ENCODE results near the gene CCR6. TPM values are rescaled to one million over a fixed set of nuclear protein-coding genes. Genes with fewer than 3 reads are reported as not detected.

The CCR6 gene
- total and polyA plus RNA-seq, 2 of the 13 experiments (the other 11 are each of a cell fraction or from before 2014, with no cell fraction given), result 4.5 to 8.7 TPM

GRCh38 chr6:167130712-167131684 lies 8.1 kb downstream of the CCR6 start (continued):
- TF ChIP-seq CREBL2 (CRISPR knock-in tag; IDR thresholded peaks at IDR 0.05; ENCODE audit: borderline replicate concordance) (no peak; the same call in 1 of the 2 replicates), ZNF367 (CRISPR knock-in tag; IDR thresholded peaks at IDR 0.05; ENCODE audit: borderline replicate concordance) (no peak), ZNF652 (CRISPR knock-in tag; IDR thresholded peaks at IDR 0.05; ENCODE audit: borderline replicate concordance, low read depth) (peak; percentile 23; the same call in 1 of the 2 replicates), SMAD3 (CRISPR knock-in tag; IDR thresholded peaks at IDR 0.05) (peak; percentile 80), JUN (CRISPR knock-in tag; IDR thresholded peaks at IDR 0.05) (peak; percentile 80; the same call in 1 of the 2 replicates), FOSL1 (CRISPR knock-in tag; IDR thresholded peaks at IDR 0.05; ENCODE audit: borderline replicate concordance) (peak; percentile 90), MXD4 (CRISPR knock-in tag; IDR thresholded peaks at IDR 0.05) (no peak; the same call in 1 of the 2 replicates), NR2F6 (IDR thresholded peaks at IDR 0.05) (no peak; the same call in 1 of the 2 replicates), NR2F6 (CRISPR knock-in tag; IDR thresholded peaks at IDR 0.05) (peak; percentile 64), NPAS2 (CRISPR knock-in tag; IDR thresholded peaks at IDR 0.05; ENCODE audit: borderline replicate concordance) (no peak), SOX5 (CRISPR knock-in tag; IDR thresholded peaks at IDR 0.05; ENCODE audit: borderline replicate concordance) (peak; percentile 82; the same call in 1 of the 2 replicates), BATF2 (CRISPR knock-in tag; IDR thresholded peaks at IDR 0.05) (no peak), LCORL (IDR thresholded peaks at IDR 0.05) (no peak), LCORL (CRISPR knock-in tag; IDR thresholded peaks at IDR 0.05) (peak; percentile 83), AHR (CRISPR knock-in tag; IDR thresholded peaks at IDR 0.05) (0 out of 2 replicates have a peak, but pooled peaks have one; percentile 49), GLI4 (CRISPR knock-in tag; IDR thresholded peaks at IDR 0.05; ENCODE audit: borderline replicate concordance) (0 out of 2 replicates have a peak, but pooled peaks have one; percentile 22), PPARG (CRISPR knock-in tag; conservative IDR thresholded peaks at IDR 0.05) (peak; percentile 67; the same call in 1 of the 2 replicates), RFXANK (CRISPR knock-in tag; IDR thresholded peaks at IDR 0.05) (no peak), GMEB2 (CRISPR knock-in tag; IDR thresholded peaks at IDR 0.05; ENCODE audit: low read depth) (no peak), SIN3A (IDR thresholded peaks at IDR 0.05; ENCODE audit: borderline replicate concordance, low read depth, low read length) (peak; percentile 51; the same call in 1 of the 2 replicates), HNF4G (IDR thresholded peaks at IDR 0.05; ENCODE audit: borderline replicate concordance, low read depth, low read length) (no peak), HNF4G (CRISPR knock-in tag; IDR thresholded peaks at IDR 0.05; ENCODE audit: borderline replicate concordance, low read depth) (0 out of 2 replicates have a peak, but pooled peaks have one; percentile 55), HNRNPK (IDR thresholded peaks at IDR 0.05; ENCODE audit: low read depth, low read length, poor library complexity, severe bottlenecking) (peak; percentile 50), MYC (CRISPR knock-in tag; IDR thresholded peaks at IDR 0.05; ENCODE audit: borderline replicate concordance) (peak; percentile 38; the same call in 1 of the 2 replicates), GFI1 (CRISPR knock-in tag; IDR thresholded peaks at IDR 0.05; ENCODE audit: borderline replicate concordance) (0 out of 2 replicates have a peak, but pooled peaks have one; percentile 45), PITX1 (CRISPR knock-in tag; IDR thresholded peaks at IDR 0.05) (peak; percentile 16; the same call in 1 of the 2 replicates), ATF7 (IDR thresholded peaks at IDR 0.05) (no peak), ATF7 (CRISPR knock-in tag; IDR thresholded peaks at IDR 0.05) (no peak), TOE1 (CRISPR knock-in tag; IDR thresholded peaks at IDR 0.05) (no peak), ZNF430 (CRISPR knock-in tag; IDR thresholded peaks at IDR 0.05) (peak; percentile 95; the same call in 1 of the 2 replicates)

Measured in HepG2 (cell line).